PFSK-1 (cell line): ENCODE results near the gene AP1M1.

Experiments
- FOXP2 ChIP-seq: optimal IDR thresholded peaks from 2 replicates; pipeline ENCODE3; 2011; ENCODE audit warnings: borderline replicate concordance, control low read depth, inconsistent platforms; ENCODE audit not compliant: insufficient read depth; ENCODE audit errors: extremely low read length, extremely low read depth
- POLR2AphosphoS5 ChIP-seq: IDR thresholded peaks from 2 replicates; pipeline ENCODE4 v1.6.1; 2012; ENCODE audit warnings: low read depth, mild to moderate bottlenecking, control low read depth, low read length, moderate library complexity
- SIN3A ChIP-seq: IDR thresholded peaks from 2 replicates; pipeline ENCODE4 v1.6.1; 2012; ENCODE audit warnings: mild to moderate bottlenecking, low read length, moderate library complexity, borderline replicate concordance; ENCODE audit not compliant: insufficient read depth
- TAF1 ChIP-seq: IDR thresholded peaks from 2 replicates; pipeline ENCODE4 v1.6.1; 2012; ENCODE audit warnings: low read length, control low read depth, borderline replicate concordance; ENCODE audit not compliant: insufficient read depth
- TF ChIP-seq, protein P1 (sequence below), 2 experiments: IDR thresholded peaks; 2 replicates each; pipeline versions ENCODE4 v1.6.1 to v1.8.0; 2011 to 2012; ENCODE audit warnings: low read depth in 2 of 2, low read length in 2 of 2, control low read depth in 1 of 2, inconsistent platforms in 1 of 2, mild to moderate bottlenecking in 1 of 2, moderate library complexity in 1 of 2; ENCODE audit not compliant: insufficient read depth in 1 of 2

Gene AP1M1

DNA sequence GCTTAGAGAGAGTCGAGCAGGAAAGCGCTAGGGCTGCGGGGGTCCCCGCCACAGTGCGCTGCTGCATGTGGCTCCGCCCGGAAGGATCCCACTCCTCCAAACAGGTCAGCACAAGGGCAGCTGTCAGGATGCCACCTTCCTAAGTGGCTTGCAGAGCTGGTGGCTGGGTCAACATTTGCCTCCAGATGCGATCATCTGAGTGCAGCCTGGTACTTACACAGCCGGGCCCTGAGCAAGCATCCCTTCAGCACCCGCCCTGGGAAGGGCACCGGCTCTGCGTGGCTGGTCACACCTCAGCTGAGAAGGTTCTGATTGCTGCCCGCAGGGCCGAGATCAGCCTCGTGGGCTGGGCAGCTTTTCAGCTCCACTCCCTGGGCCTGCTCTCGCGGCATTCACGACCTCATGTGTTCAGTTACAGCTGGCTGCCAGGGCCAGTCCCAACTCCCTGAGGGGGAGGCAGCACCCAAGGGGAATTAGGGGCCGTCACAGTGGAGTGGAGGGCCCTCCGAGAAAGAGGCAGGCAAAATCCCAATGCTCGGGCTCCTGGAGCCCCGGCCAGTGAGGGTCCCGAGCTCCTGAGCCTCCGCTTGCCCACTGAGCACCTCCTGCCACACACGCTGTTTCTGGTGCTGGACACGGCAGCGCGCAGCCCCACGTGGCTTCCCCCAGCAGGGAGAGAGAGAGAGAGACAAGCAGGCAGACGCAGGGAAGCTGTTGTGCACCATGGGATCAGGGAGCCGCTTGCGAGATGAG, 26.8 kb downstream of the AP1M1 start:
- TF ChIP-seq TAF1 (no peak), FOXP2 (no peak), SIN3A (no peak), POLR2AphosphoS5 (no peak)
- TF ChIP-seq, protein P1, sequence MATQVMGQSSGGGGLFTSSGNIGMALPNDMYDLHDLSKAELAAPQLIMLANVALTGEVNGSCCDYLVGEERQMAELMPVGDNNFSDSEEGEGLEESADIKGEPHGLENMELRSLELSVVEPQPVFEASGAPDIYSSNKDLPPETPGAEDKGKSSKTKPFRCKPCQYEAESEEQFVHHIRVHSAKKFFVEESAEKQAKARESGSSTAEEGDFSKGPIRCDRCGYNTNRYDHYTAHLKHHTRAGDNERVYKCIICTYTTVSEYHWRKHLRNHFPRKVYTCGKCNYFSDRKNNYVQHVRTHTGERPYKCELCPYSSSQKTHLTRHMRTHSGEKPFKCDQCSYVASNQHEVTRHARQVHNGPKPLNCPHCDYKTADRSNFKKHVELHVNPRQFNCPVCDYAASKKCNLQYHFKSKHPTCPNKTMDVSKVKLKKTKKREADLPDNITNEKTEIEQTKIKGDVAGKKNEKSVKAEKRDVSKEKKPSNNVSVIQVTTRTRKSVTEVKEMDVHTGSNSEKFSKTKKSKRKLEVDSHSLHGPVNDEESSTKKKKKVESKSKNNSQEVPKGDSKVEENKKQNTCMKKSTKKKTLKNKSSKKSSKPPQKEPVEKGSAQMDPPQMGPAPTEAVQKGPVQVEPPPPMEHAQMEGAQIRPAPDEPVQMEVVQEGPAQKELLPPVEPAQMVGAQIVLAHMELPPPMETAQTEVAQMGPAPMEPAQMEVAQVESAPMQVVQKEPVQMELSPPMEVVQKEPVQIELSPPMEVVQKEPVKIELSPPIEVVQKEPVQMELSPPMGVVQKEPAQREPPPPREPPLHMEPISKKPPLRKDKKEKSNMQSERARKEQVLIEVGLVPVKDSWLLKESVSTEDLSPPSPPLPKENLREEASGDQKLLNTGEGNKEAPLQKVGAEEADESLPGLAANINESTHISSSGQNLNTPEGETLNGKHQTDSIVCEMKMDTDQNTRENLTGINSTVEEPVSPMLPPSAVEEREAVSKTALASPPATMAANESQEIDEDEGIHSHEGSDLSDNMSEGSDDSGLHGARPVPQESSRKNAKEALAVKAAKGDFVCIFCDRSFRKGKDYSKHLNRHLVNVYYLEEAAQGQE (IDR thresholded peaks at IDR 0.05; ENCODE audit: insufficient read depth in 1 of 2, low read depth in 2 of 2, low read length in 2 of 2) = no peak

DNA sequence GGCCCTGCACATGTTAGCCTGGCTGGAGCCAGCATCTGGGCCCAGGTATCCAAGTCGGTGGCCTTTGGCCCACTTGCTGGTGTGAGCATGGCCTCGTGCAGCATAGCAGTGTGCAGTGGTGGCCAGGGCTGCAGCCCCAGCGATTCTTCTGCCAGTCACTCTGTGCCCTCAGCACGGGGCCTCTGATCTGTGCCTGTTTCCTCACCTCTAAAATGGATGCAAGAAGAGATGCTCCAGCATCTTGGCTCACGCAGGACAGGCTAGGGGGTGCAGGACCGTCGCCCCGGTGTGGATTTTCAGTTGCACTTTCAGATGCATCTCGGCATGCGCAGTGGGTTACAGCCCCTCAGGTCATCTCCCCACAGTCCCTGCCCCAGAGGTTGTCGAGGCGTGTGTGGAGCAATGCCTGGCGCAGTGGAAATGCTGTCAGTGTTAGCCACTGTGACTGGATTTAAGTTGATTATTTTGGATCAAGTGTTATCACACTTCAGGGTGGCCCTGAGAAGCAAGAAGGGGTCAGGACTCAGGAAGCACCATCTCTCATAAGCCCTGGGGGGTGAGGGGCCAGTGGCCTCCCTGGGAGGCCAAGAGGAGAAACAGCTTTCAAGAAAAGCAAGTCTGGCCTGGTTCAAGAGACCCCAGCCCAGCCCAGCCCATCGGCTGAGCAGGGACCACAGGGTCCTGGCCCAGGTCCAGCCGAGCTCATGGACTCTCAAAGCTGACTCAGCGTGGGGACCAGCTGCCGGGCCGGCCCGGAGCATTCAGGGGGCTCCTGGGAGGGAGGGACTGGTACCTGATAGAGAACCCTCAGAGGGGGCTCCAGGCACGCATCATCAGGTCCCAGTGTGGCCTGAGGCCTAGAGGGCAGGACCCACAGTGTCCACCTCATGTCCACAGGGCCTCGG, 27.8 kb downstream of the AP1M1 start:
- no peak for TF ChIP-seq POLR2AphosphoS5
- TF ChIP-seq, protein P1 (IDR thresholded peaks at IDR 0.05; ENCODE audit: insufficient read depth in 1 of 2, low read depth in 2 of 2, low read length in 2 of 2) = no peak
- TF ChIP-seq TAF1 = no peak
- TF ChIP-seq SIN3A = no peak
- no peak for TF ChIP-seq FOXP2

DNA sequence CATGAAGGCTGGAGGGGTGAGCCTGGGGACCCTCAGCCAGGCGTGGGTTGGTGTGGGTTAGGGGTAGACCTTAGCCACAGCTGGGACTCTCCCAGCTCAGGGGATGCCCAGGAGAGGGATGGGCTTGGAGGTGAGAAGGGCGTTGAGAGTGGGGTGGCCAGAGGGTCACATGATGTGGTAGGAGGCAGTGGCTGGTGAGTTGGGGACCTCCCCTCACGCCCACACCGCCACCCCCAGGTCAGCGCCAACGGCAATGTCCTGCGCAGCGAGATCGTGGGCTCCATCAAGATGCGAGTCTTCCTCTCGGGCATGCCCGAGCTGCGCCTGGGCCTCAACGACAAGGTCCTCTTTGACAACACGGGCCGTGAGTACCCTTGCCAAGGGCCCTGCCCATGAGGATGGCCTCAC, 28.5 kb downstream of the AP1M1 start:
- no peak for TF ChIP-seq SIN3A
- TF ChIP-seq, protein P1 (IDR thresholded peaks at IDR 0.05; ENCODE audit: insufficient read depth in 1 of 2, low read depth in 2 of 2, low read length in 2 of 2) = no peak
- no peak for TF ChIP-seq FOXP2
- no peak for TF ChIP-seq TAF1
- TF ChIP-seq POLR2AphosphoS5 = no peak

DNA sequence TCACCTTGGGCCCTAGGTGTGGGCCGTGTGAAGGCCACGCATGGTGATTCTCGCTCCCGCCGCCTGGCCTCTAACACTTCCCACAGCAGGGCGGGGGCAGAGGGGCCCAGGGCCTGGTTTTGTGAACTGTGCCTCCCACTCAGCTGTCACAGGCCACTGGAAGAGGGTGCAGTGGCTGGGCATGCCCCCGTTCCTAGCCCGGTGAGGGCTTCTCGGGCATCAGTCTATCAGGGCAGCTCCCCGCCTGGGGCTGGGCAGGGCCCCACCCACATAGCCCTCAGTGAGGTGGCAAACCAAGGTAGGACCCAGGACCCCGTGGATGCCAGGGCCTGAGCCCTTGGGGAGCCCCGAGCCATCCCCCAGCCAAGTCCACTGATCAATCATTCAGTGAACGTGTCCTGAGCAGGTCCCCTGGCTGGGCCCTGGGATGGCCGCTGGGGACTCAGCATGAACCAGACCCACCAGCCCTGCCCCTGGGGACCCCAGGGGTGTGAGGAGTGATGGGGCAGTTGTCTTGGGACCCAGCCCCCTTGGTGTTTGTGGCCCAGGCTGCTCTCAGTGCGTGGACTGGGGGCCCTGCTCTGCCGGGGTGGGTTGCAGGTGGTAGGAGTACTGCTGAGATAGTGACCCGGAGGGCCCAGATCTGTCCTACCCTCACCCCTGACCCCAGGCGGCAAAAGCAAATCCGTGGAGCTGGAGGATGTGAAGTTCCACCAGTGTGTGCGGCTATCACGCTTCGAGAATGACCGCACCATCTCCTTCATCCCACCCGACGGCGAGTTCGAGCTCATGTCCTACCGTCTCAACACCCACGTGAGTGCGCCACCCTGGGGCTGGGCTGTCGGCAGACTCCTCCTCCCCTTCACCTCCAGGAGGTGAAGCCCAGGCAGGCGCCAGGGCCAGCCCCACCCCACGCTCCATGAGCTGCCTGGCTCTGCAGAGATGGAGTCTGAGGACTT, 29.4 kb downstream of the AP1M1 start:
- TF ChIP-seq POLR2AphosphoS5 (no peak), FOXP2 (no peak), TAF1 (no peak)
- TF ChIP-seq, protein P1 (IDR thresholded peaks at IDR 0.05; ENCODE audit: insufficient read depth in 1 of 2, low read depth in 2 of 2, low read length in 2 of 2) = no peak
